RWPE1 (cell line): ENCODE results near the gene ABCB11.

ENCODE experiments used
- CTCF ChIA-PET: fragments of 350-600 bp; sonication (Branson Sonifier 250); formaldehyde crosslinking; extraction: SDS; loops from one replicate; lab custom pipeline; 2021; lab: Yijun Ruan, JAX
- POLR2A ChIA-PET: fragments of 400-600 bp; formaldehyde crosslinking; extraction: SDS; loops from one replicate; lab custom pipeline; 2020; ENCODE audit warnings: antibody characterized with exemption; ENCODE audit not compliant: low non-redundant PET; lab: Yijun Ruan, JAX
- DNase-seq: peaks from one replicate; pipeline ENCODE4 v3.0.0; 2012; ENCODE audit warnings: low spot score
- H3K27ac ChIP-seq: fragments of 450-650 bp; 2 replicates; pipeline ENCODE4 v1.5.1; 2017
- CTCF ChIP-seq: fragments of 450-650 bp; conservative IDR thresholded peaks from 2 replicates; pipeline ENCODE4 v1.5.1; 2017; ENCODE audit warnings: low read depth, mild to moderate bottlenecking

Gene ABCB11

GRCh38 chr2:169042856-169043255, 11.7 kb upstream of the ABCB11 start:
- DNase-seq = no peak
- ChIA-PET CTCF (no interaction called here), POLR2A (no interaction called here)
- TF ChIP-seq CTCF = no peak
- no peak overlapping the region for H3K27ac ChIP-seq

GRCh38 chr2:169041594-169041993, 10.5 kb upstream of the ABCB11 start:
- TF ChIP-seq CTCF = no peak
- POLR2A ChIA-PET = no interaction called here
- H3K27ac ChIP-seq = no peak overlapping the region
- CTCF ChIA-PET = no interaction called here
- DNase-seq = no peak

GRCh38 chr2:169039702-169040101, 8.6 kb upstream of the ABCB11 start:
- CTCF ChIA-PET = no interaction called here

GRCh38 chr2:169038338-169038757, 7.2 kb upstream of the ABCB11 start:
- ChIA-PET CTCF (no interaction called here), POLR2A (interaction anchor here (0.6 kb wide), 1 partner anchor 40 kb away, joined by 8 read pairs; no protein-coding TSS in a partner anchor)
- no peak for TF ChIP-seq CTCF
- DNase-seq = peak; percentile 83
- H3K27ac ChIP-seq = no peak overlapping the region

More at GRCh38 chr2:169039702-169040101, 8.6 kb upstream of the ABCB11 start:
- no peak for TF ChIP-seq CTCF
- H3K27ac ChIP-seq = no peak overlapping the region
- DNase-seq = no peak
- POLR2A ChIA-PET = no interaction called here

DNA sequence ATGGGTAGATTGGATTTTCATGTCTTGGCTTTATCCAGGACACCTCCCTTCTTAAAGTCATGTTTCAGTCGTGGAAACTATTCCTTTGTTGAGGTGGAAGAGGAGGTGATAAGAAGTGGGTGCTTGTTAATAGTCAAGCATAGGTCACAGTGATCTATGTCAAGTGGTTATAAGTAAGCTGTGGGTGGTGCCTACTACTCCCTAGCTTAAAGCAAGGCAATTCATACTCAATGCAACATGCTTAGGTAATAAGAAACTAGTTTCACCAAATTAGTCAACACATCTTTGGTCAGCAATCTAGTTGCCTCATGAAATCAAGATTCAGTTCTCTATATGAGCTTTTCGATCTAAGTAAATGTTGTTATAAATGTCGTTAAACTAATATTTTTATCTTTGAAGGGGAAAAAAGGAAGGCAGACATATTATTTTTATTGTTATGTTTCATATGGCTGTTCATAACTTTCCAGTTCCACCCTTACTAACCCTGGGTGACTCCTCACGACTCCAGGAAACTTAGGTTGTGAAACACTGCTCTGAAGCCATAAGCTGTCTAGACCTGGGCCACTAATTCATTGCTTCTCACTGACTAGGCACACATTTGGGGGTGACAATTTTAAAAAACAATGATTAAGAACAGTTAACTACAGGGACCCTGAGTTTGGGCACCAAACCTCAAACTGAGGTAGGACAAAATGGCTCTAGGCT, 5.8 kb upstream of the ABCB11 start:
- no peak overlapping the region for H3K27ac ChIP-seq
- ChIA-PET POLR2A (interaction anchor here (0.7 kb wide), 1 partner anchor 543 kb away, joined by 3 read pairs; no protein-coding TSS in a partner anchor), CTCF (no interaction called here)
- no peak for DNase-seq
- TF ChIP-seq CTCF = no peak

GRCh38 chr2:169035887-169036286, 4.8 kb upstream of the ABCB11 start:
- POLR2A ChIA-PET = no interaction called here

More at GRCh38 chr2:169035887-169036286, 4.8 kb upstream of the ABCB11 start:
- CTCF ChIA-PET = interaction anchor here (0.5 kb wide), 1 partner anchor 45 kb away, joined by 3 read pairs; no protein-coding TSS in a partner anchor
- H3K27ac ChIP-seq = no peak overlapping the region
- TF ChIP-seq CTCF = no peak
- DNase-seq = no peak
